HCT116 (cell line): Measurements from ENCODE around the gene NCOA1. TPM values are rescaled to one million over a fixed set of nuclear protein-coding genes. Genes with fewer than 3 reads are reported as not detected.
A peak's percentile ranks its signal among the peaks of the same experiment; 100 is the strongest.

Source experiments
- ATAC-seq: fragments of 200-7000 bp; cut with Tn5 transposase; 2 replicates; pipeline ENCODE4 v1.9.1; 2020; ENCODE audit warnings: mild to moderate bottlenecking, moderate library complexity
- BruUV-seq: library from RNA; stranded (reverse); fragments of 400-500 nt; replicated peaks from 2 replicates; lab custom pipeline; 2021; lab: Mats Ljungman, UMichigan
- CTCF ChIA-PET: fragments of 300-600 bp; sonication (Branson Sonifier 250); formaldehyde crosslinking; loops from one replicate; lab custom pipeline; 2021; ENCODE audit warnings: antibody characterized with exemption; lab: Charles Lee
- POLR2A ChIA-PET: fragments of 300-600, 350-600 bp; sonication (Branson Sonifier 250); formaldehyde crosslinking; loops from one replicate; lab custom pipeline; 2021; ENCODE audit warnings: antibody characterized with exemption; lab: Charles Lee
- RAD21 ChIA-PET, 2 experiments: fragments of 300-600 bp; sonication (Branson Sonifier 250); formaldehyde crosslinking; loops; one replicate each; lab custom pipeline; 2023; ENCODE audit warnings: low total read pairs in 2 of 2; ENCODE audit not compliant: uncharacterized antibody in 2 of 2, unreplicated experiment in 2 of 2, low non-redundant PET in 1 of 2; lab: Charles Lee
- DNase-seq: peaks from one replicate; pipeline ENCODE4 v3.0.0-alpha.2; 2010; ENCODE audit warnings: low read depth, low spot score
- H2AFZ ChIP-seq: fragments of 200-600 bp; shearing (Covaris generic), sonication (generic); 2 replicates; pipeline ENCODE4 v1.6.1; 2017; ENCODE audit warnings: low read depth, mixed run types, mixed read lengths, antibody characterized with exemption, low read length; ENCODE audit not compliant: poor library complexity, severe bottlenecking
- H3K27ac ChIP-seq: 2 replicates; pipeline ENCODE4 v1.5.1; 2012; ENCODE audit warnings: low read depth, low read length
- H3K27me3 ChIP-seq: fragments of 200-600 bp; sonication (generic); 2 replicates; pipeline ENCODE4 v1.6.1; 2016; ENCODE audit warnings: mixed run types, low read length, mixed read lengths; ENCODE audit not compliant: insufficient read depth
- H3K36me3 ChIP-seq, 2 experiments: fragments of 200-500 bp in 1 of 2; fragments of 200-600 bp in 1 of 2; sonication (Bioruptor generic) in 1 of 2; sonication (generic) in 1 of 2; 2 replicates each; pipeline versions ENCODE4 v1.5.1 to v1.6.1; 2014 to 2016; ENCODE audit warnings: low read length in 2 of 2, inconsistent platforms in 1 of 2, mixed read lengths in 1 of 2, mixed run types in 1 of 2; ENCODE audit not compliant: insufficient read depth in 2 of 2, control insufficient read depth in 1 of 2
- H3K4me1 ChIP-seq, 2 experiments: fragments of 200-600 bp in 1 of 2; sonication (generic) in 1 of 2; 2 replicates each; pipeline versions ENCODE4 v1.5.1 to v1.6.1; 2012 to 2017; ENCODE audit warnings: low read length in 2 of 2, inconsistent platforms in 1 of 2, mild to moderate bottlenecking in 1 of 2, mixed read lengths in 1 of 2, mixed run types in 1 of 2, moderate library complexity in 1 of 2; ENCODE audit not compliant: insufficient read depth in 2 of 2, control insufficient read depth in 1 of 2
- H3K4me2 ChIP-seq: fragments of 200-600 bp; sonication (generic); 2 replicates; pipeline ENCODE4 v1.6.1; 2017; ENCODE audit warnings: mixed run types, low read length, mixed read lengths
- H3K4me3 ChIP-seq, 2 experiments: fragments of 200-600 bp in 1 of 2; sonication (generic) in 1 of 2; replicated peaks in 1 of 2; 2 replicates each; pipeline ENCODE4 v1.5.1; 2011 to 2016; ENCODE audit warnings: low read length in 2 of 2, control low read depth in 1 of 2, low read depth in 1 of 2, mild to moderate bottlenecking in 1 of 2, mixed read lengths in 1 of 2, mixed run types in 1 of 2
- H3K79me2 ChIP-seq: fragments of 200-600 bp; sonication (generic); 2 replicates; pipeline ENCODE4 v1.6.1; 2017; ENCODE audit warnings: mild to moderate bottlenecking, mixed run types, low read length, moderate library complexity, mixed read lengths; ENCODE audit not compliant: insufficient read depth
- H3K9ac ChIP-seq: fragments of 200-600 bp; sonication (generic); 2 replicates; pipeline ENCODE4 v1.6.1; 2016; ENCODE audit warnings: low read length, mixed read lengths
- H3K9me2 ChIP-seq: fragments of 200-600 bp; sonication (generic), shearing (Covaris generic); 2 replicates; pipeline ENCODE4 v1.6.1; 2017; ENCODE audit warnings: mixed run types, mild to moderate bottlenecking, moderate library complexity; ENCODE audit not compliant: insufficient read depth
- H3K9me3 ChIP-seq, 2 experiments: fragments of 200-500 bp in 1 of 2; fragments of 200-600 bp in 1 of 2; sonication (Bioruptor generic) in 1 of 2; sonication (generic) in 1 of 2; 2 replicates each; pipeline ENCODE4 v1.6.1; 2014 to 2017; ENCODE audit warnings: low read length in 2 of 2, mixed read lengths in 2 of 2, inconsistent platforms in 1 of 2, low read depth in 1 of 2, mild to moderate bottlenecking in 1 of 2, mixed run types in 1 of 2, moderate library complexity in 1 of 2; ENCODE audit not compliant: control insufficient read depth in 1 of 2, insufficient read depth in 1 of 2
- H4K20me1 ChIP-seq: fragments of 200-600 bp; sonication (generic), shearing (Covaris generic); 2 replicates; pipeline ENCODE4 v1.6.1; 2017; ENCODE audit warnings: mixed run types, mild to moderate bottlenecking, moderate library complexity; ENCODE audit not compliant: insufficient read depth
- EZH2 ChIP-seq: fragments of 200-600 bp; sonication (generic); IDR thresholded peaks from 2 replicates; pipeline ENCODE4 v1.6.1; 2017; ENCODE audit warnings: antibody characterized with exemption, mixed run types
- EZH2phosphoT487 ChIP-seq: fragments of 200-600 bp; IDR thresholded peaks from 2 replicates; pipeline ENCODE4 v1.6.1; 2018; ENCODE audit warnings: antibody characterized with exemption, borderline replicate concordance
- RAD21 ChIP-seq: IDR thresholded peaks from 2 replicates; pipeline ENCODE4 v1.6.1; 2012; ENCODE audit warnings: low read depth, mild to moderate bottlenecking
- SIN3A ChIP-seq: IDR thresholded peaks from 2 replicates; pipeline ENCODE4 v1.6.1; 2012; ENCODE audit warnings: low read depth
- YY1 ChIP-seq: IDR thresholded peaks from 2 replicates; pipeline ENCODE4 v1.6.1; 2011; ENCODE audit warnings: low read length, low read depth, moderate library complexity, mild to moderate bottlenecking; ENCODE audit not compliant: insufficient replicate concordance; ENCODE audit errors: extremely low read depth
- intact Hi-C: fragments of 100-400 bp; cut with micrococcal nuclease; formaldehyde crosslinking; loops from 2 replicates; pipeline ENCODE4 v1.10.0; 2022
- total RNA-seq: library from RNA; stranded (reverse); gene quantifications from one replicate; pipeline ENCODE4 v1.2.1, GENCODE V29; 2021; ENCODE audit not compliant: unreplicated experiment
- TF ChIP-seq, protein P1 (sequence below), 3 experiments: fragments of 200-600 bp in 1 of 3; sonication (generic) in 1 of 3; IDR thresholded peaks in 2 of 3; conservative IDR thresholded peaks in 1 of 3; 2 replicates each; pipeline ENCODE4 v1.5.1; 2012 to 2017; ENCODE audit warnings: low read depth in 2 of 3, low read length in 2 of 3, antibody characterized with exemption in 1 of 3, borderline replicate concordance in 1 of 3, control low read depth in 1 of 3, mild to moderate bottlenecking in 1 of 3, mixed read lengths in 1 of 3, mixed run types in 1 of 3, moderate library complexity in 1 of 3; ENCODE audit not compliant: insufficient read depth in 1 of 3
- TF ChIP-seq, protein P2 (sequence below): IDR thresholded peaks from 2 replicates; pipeline ENCODE4 v1.6.1; 2012
- TF ChIP-seq, protein P3 (sequence below): IDR thresholded peaks from 2 replicates; pipeline ENCODE4 v1.6.1; 2012; ENCODE audit warnings: low read depth

NCOA1 gene
- total RNA-seq, 1 experiment from 2014 or later = 10.4 TPM

DNA sequence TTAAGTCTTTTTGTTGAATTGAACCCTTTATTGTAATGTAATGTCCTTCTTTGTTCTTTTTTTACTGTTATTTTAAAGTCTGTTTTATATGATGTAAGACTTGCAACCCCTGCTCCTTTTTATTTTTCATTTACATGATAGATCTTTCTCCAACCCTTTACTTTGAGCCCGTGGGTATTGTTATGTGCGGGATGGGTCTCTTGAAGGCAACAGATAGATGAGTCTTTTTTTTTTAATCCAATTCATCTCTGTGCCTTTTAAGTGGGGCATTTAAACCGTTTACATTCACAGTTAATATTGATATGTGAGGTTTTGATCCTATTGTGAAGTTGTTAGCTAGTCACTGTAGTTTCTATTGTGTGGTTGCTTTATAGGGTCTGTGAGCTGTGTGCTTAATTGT lies 120.6 kb downstream of the NCOA1 start (continued):
- TF ChIP-seq, protein P1, sequence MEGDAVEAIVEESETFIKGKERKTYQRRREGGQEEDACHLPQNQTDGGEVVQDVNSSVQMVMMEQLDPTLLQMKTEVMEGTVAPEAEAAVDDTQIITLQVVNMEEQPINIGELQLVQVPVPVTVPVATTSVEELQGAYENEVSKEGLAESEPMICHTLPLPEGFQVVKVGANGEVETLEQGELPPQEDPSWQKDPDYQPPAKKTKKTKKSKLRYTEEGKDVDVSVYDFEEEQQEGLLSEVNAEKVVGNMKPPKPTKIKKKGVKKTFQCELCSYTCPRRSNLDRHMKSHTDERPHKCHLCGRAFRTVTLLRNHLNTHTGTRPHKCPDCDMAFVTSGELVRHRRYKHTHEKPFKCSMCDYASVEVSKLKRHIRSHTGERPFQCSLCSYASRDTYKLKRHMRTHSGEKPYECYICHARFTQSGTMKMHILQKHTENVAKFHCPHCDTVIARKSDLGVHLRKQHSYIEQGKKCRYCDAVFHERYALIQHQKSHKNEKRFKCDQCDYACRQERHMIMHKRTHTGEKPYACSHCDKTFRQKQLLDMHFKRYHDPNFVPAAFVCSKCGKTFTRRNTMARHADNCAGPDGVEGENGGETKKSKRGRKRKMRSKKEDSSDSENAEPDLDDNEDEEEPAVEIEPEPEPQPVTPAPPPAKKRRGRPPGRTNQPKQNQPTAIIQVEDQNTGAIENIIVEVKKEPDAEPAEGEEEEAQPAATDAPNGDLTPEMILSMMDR (IDR thresholded peaks at IDR 0.05 in 2 of 3, conservative IDR thresholded peaks at IDR 0.05 in 1 of 3; ENCODE audit: borderline replicate concordance in 1 of 3, insufficient read depth in 1 of 3, low read depth in 2 of 3, low read length in 2 of 3) = no peak
- no peak for TF ChIP-seq RAD21
- no peak for TF ChIP-seq SIN3A
- TF ChIP-seq, protein P2, sequence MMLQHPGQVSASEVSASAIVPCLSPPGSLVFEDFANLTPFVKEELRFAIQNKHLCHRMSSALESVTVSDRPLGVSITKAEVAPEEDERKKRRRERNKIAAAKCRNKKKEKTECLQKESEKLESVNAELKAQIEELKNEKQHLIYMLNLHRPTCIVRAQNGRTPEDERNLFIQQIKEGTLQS = no peak
- TF ChIP-seq YY1 = no peak
- no peak for TF ChIP-seq EZH2phosphoT487

DNA sequence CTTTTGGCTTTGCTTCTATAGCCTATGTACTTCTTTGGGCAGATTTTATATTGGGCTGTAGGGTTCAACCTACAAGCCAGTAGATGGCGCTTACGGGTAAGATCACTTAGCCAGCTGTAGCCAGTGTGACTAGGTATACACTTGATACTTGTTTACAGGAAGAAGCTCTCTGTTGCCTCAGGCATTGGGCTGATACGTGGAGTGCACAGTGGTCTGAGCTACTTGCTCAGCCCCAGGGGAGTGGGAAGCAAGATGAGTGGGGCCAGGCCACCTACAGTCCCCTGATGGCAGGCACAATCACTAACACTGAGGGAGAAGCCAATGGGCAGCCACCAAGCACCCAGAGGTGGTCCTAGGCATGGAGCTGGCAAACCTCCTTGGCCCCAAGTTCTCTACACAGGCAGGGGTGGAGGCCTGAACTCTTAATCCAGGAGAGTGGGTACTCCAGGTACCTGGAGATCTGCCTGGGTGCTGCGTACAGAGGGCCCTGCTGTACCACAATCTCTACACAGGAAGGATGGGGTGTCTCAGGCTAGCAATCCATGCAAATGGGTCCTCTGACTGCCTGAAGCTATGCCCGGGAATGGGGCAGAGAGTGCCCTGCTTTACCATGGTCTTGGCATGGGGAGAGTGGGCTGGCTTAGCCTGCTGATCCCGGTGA lies 122.2 kb downstream of the NCOA1 start:
- H2AFZ ChIP-seq = no peak overlapping the region
- no peak overlapping the region for H3K4me2 ChIP-seq
- RAD21 ChIA-PET = no interaction called here
- no peaks in the 10 kb centered on the region for H3K79me2 ChIP-seq
- H3K4me1 ChIP-seq = peaks cover 15% of the 10 kb centered on the region in 2 experiments; a peak in 3 of 4 replicates
- H3K27me3 ChIP-seq = no peaks in the 10 kb centered on the region
- H3K36me3 ChIP-seq = no peaks in the 10 kb centered on the region
- ATAC-seq (peak; percentile 89), DNase-seq (peak; percentile 24)
- intact Hi-C loops = no loop called here
- no peak overlapping the region for H3K9ac ChIP-seq
- H3K9me2 ChIP-seq = no peaks in the 10 kb centered on the region
- no peaks in the 10 kb centered on the region for H4K20me1 ChIP-seq
- no TSS peak for BruUV-seq
- H3K4me3 ChIP-seq = no peak overlapping the region
- CTCF ChIA-PET = interaction anchor here (1.0 to 1.6 kb wide), 5 partner anchors 12 to 215 kb away, joined by 3 to 7 read pairs (median 3); no protein-coding TSS in a partner anchor
- POLR2A ChIA-PET = no interaction called here
- H3K9me3 ChIP-seq = no peaks in the 10 kb centered on the region
- H3K27ac ChIP-seq = peak overlapping the region; percentile 19; the same call in 1 of the 2 replicates
- TF ChIP-seq, protein P1 (IDR thresholded peaks at IDR 0.05 in 2 of 3, conservative IDR thresholded peaks at IDR 0.05 in 1 of 3; ENCODE audit: borderline replicate concordance in 1 of 3, insufficient read depth in 1 of 3, low read depth in 2 of 3, low read length in 2 of 3) = peak; percentile 45 to 59 (median 52); a peak in 5 of 6 replicates
- TF ChIP-seq, protein P3, sequence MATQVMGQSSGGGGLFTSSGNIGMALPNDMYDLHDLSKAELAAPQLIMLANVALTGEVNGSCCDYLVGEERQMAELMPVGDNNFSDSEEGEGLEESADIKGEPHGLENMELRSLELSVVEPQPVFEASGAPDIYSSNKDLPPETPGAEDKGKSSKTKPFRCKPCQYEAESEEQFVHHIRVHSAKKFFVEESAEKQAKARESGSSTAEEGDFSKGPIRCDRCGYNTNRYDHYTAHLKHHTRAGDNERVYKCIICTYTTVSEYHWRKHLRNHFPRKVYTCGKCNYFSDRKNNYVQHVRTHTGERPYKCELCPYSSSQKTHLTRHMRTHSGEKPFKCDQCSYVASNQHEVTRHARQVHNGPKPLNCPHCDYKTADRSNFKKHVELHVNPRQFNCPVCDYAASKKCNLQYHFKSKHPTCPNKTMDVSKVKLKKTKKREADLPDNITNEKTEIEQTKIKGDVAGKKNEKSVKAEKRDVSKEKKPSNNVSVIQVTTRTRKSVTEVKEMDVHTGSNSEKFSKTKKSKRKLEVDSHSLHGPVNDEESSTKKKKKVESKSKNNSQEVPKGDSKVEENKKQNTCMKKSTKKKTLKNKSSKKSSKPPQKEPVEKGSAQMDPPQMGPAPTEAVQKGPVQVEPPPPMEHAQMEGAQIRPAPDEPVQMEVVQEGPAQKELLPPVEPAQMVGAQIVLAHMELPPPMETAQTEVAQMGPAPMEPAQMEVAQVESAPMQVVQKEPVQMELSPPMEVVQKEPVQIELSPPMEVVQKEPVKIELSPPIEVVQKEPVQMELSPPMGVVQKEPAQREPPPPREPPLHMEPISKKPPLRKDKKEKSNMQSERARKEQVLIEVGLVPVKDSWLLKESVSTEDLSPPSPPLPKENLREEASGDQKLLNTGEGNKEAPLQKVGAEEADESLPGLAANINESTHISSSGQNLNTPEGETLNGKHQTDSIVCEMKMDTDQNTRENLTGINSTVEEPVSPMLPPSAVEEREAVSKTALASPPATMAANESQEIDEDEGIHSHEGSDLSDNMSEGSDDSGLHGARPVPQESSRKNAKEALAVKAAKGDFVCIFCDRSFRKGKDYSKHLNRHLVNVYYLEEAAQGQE = no peak
- TF ChIP-seq EZH2 (no peak), RAD21 (peak; percentile 68)
- TF ChIP-seq, all 23 proteins: peak for 2
